Ovary (tissue), 3 donors: ENCODE results near the gene LETM1.

Source experiments
- EP300 ChIP-seq: sonication (generic); formaldehyde crosslinking; IDR thresholded peaks from one replicate; pipeline ENCODE4 v1.6.1; 2017; ENCODE audit warnings: antibody characterized with exemption
- POLR2A ChIP-seq: fragments of 450-650 bp; IDR thresholded peaks from one replicate; pipeline ENCODE4 v1.6.1; 2017; ENCODE audit warnings: antibody characterized with exemption, mild to moderate bottlenecking, moderate library complexity
- TF ChIP-seq, protein P1 (sequence below), 3 donors: fragments of 450-650 bp in 2 of 3; fragments of 200-600 bp in 1 of 3; IDR thresholded peaks; one replicate each; pipeline versions ENCODE4 v1.5.1 to v1.8.0; 2016 to 2022; ENCODE audit warnings: antibody characterized with exemption in 3 of 3, mild to moderate bottlenecking in 1 of 3
- donor health status: DM: no; HTN: no; CAD: no.

DNA sequence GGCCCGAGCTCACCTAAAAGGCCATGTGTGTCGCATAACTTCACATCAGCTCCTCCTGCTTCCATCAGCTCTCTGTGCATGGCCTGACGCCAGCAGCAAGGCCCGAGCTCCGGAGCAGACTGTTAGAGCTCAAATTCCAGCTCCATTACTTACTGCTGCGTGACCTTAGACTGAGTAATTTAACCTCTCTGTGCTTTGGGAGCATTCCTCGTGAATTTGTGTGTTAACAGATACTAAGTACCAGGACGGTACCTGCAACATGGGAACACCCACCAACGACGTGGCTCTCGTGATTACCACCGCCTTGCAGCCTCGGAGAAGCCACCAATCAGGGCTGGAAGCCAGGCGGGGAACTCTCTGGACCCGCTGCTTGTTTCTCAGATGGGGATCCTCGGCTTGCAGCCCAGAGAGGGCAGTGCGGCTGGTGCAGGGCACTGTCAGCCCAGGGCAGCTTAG, 12.9 kb downstream of the LETM1 start:
- TF ChIP-seq, protein P1, sequence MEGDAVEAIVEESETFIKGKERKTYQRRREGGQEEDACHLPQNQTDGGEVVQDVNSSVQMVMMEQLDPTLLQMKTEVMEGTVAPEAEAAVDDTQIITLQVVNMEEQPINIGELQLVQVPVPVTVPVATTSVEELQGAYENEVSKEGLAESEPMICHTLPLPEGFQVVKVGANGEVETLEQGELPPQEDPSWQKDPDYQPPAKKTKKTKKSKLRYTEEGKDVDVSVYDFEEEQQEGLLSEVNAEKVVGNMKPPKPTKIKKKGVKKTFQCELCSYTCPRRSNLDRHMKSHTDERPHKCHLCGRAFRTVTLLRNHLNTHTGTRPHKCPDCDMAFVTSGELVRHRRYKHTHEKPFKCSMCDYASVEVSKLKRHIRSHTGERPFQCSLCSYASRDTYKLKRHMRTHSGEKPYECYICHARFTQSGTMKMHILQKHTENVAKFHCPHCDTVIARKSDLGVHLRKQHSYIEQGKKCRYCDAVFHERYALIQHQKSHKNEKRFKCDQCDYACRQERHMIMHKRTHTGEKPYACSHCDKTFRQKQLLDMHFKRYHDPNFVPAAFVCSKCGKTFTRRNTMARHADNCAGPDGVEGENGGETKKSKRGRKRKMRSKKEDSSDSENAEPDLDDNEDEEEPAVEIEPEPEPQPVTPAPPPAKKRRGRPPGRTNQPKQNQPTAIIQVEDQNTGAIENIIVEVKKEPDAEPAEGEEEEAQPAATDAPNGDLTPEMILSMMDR (IDR thresholded peaks at IDR 0.05): no peak
- TF ChIP-seq EP300 (no peak), POLR2A (no peak)
